Panc1 (cell line): Measurements from ENCODE around the gene AGPAT3. TPM values are rescaled to one million over a fixed set of nuclear protein-coding genes. Genes with fewer than 3 reads are reported as not detected.

Experiments
- ATAC-seq: fragments of 200-7000 bp; cut with Tn5 transposase; 2 replicates; pipeline ENCODE4 v1.9.1; 2020; ENCODE audit warnings: mild to moderate bottlenecking, moderate library complexity
- BruUV-seq: library from RNA; stranded (reverse); fragments of 400-500 nt; replicated peaks from 2 replicates; lab custom pipeline; 2021; lab: Mats Ljungman, UMichigan
- CTCF ChIA-PET: fragments of 300-600 bp; sonication (Branson Sonifier 250); formaldehyde crosslinking; loops from one replicate; lab custom pipeline; 2022; ENCODE audit warnings: antibody characterized with exemption; lab: Charles Lee
- POLR2A ChIA-PET: fragments of 300-600 bp; sonication (Branson Sonifier 250); formaldehyde crosslinking; loops from one replicate; lab custom pipeline; 2022; ENCODE audit warnings: antibody characterized with exemption; lab: Charles Lee
- DNase-seq: peaks from one replicate; pipeline ENCODE4 v3.0.0-alpha.2; 2010; ENCODE audit warnings: low read depth, low spot score
- H3K27ac ChIP-seq: 2 replicates; pipeline ENCODE4 v1.5.1; 2011; ENCODE audit warnings: mild to moderate bottlenecking, low read length, inconsistent platforms
- H3K27me3 ChIP-seq: fragments of 200-500 bp; sonication (Bioruptor generic); 2 replicates; pipeline ENCODE4 v1.6.0; 2014; ENCODE audit warnings: low read length, inconsistent platforms; ENCODE audit not compliant: control insufficient read depth, insufficient read depth
- H3K36me3 ChIP-seq: fragments of 200-500 bp; sonication (Bioruptor generic); 2 replicates; pipeline ENCODE4 v1.5.1; 2014; ENCODE audit warnings: inconsistent platforms, mild to moderate bottlenecking, low read length, moderate library complexity; ENCODE audit not compliant: control insufficient read depth, insufficient read depth
- H3K4me1 ChIP-seq: 2 replicates; pipeline ENCODE4 v1.5.1; 2011; ENCODE audit warnings: inconsistent platforms, mild to moderate bottlenecking, low read length, moderate library complexity; ENCODE audit not compliant: control insufficient read depth, insufficient read depth
- H3K4me3 ChIP-seq, 2 experiments: 2 replicates each; pipeline ENCODE4 v1.5.1; 2011 to 2012; ENCODE audit warnings: low read depth in 2 of 2, low read length in 2 of 2, mild to moderate bottlenecking in 2 of 2, inconsistent platforms in 1 of 2, moderate library complexity in 1 of 2
- H3K9me3 ChIP-seq: fragments of 200-500 bp; sonication (Bioruptor generic); 2 replicates; pipeline ENCODE4 v1.5.1; 2014; ENCODE audit warnings: low read depth, mild to moderate bottlenecking, inconsistent platforms, low read length, moderate library complexity; ENCODE audit not compliant: control insufficient read depth, insufficient read depth
- CTCF ChIP-seq: fragments of 450-650 bp; IDR thresholded peaks from 2 replicates; pipeline ENCODE4 v1.5.1; 2017; ENCODE audit warnings: mild to moderate bottlenecking
- POLR2AphosphoS5 ChIP-seq: IDR thresholded peaks from 2 replicates; pipeline ENCODE4 v1.6.1; 2012; ENCODE audit warnings: mild to moderate bottlenecking, low read depth, low read length, moderate library complexity
- REST ChIP-seq, 2 experiments: IDR thresholded peaks; 2 replicates each; pipeline ENCODE4 v1.6.1; 2011 to 2012; ENCODE audit warnings: low read depth in 2 of 2, control low read depth in 1 of 2, low read length in 1 of 2, mild to moderate bottlenecking in 1 of 2, moderate library complexity in 1 of 2; ENCODE audit not compliant: insufficient read depth in 1 of 2
- SIN3A ChIP-seq: IDR thresholded peaks from 2 replicates; pipeline ENCODE4 v1.6.1; 2012; ENCODE audit warnings: low read depth, mild to moderate bottlenecking, low read length, moderate library complexity, borderline replicate concordance; ENCODE audit not compliant: insufficient read depth
- TCF7L2 ChIP-seq: IDR thresholded peaks from 2 replicates; pipeline ENCODE4 v1.6.1; 2011; ENCODE audit warnings: mild to moderate bottlenecking, low read depth, low read length, inconsistent platforms
- in situ Hi-C: cut with HindIII; loops from 2 replicates; pipeline ENCODE4 v1.10.0; 2016; ENCODE audit warnings: low sequenced_read_pairs, low pct_unique_long_range_greater_than_20kb
- intact Hi-C: fragments of 100-400 bp; cut with micrococcal nuclease; formaldehyde crosslinking; loops from one replicate; pipeline ENCODE4 v1.10.0; 2022; ENCODE audit not compliant: unreplicated experiment
- total RNA-seq: library from RNA; stranded (reverse); gene quantifications from one replicate; pipeline ENCODE4 v1.2.1, GENCODE V29; 2021; ENCODE audit not compliant: unreplicated experiment

AGPAT3 gene
- total RNA-seq, 1 experiment from 2014 or later: 40.1 TPM

GRCh38 chr21:44021064-44021463 is 156.0 kb downstream of the AGPAT3 start:
- Histone ChIP-seq H3K4me1 (peaks cover 2% of the 10 kb centered on the region; the same call in 1 of the 2 replicates), H3K27me3 (no peaks in the 10 kb centered on the region), H3K9me3 (no peaks in the 10 kb centered on the region), H3K27ac (no peak overlapping the region), H3K36me3 (no peaks in the 10 kb centered on the region), H3K4me3 (no peak overlapping the region)
- DNase-seq (no peak), ATAC-seq (peak; percentile 51; the same call in 1 of the 2 replicates)
- ChIA-PET POLR2A (no interaction called here), CTCF (no interaction called here)
- BruUV-seq: no TSS peak
- in situ Hi-C loops (no loop called here), intact Hi-C loops (no loop called here)
- no peak for TF ChIP-seq POLR2AphosphoS5
- no peak for TF ChIP-seq CTCF
- no peak for TF ChIP-seq REST (IDR thresholded peaks at IDR 0.05; ENCODE audit: insufficient read depth in 1 of 2, low read depth in 2 of 2, low read length in 1 of 2)
- TF ChIP-seq SIN3A: no peak
- no peak for TF ChIP-seq TCF7L2

GRCh38 chr21:44024257-44024656 is 159.2 kb downstream of the AGPAT3 start:
- in situ Hi-C loops (no loop called here), intact Hi-C loops (no loop called here)
- H3K36me3 ChIP-seq: no peaks in the 10 kb centered on the region
- no peak for ATAC-seq
- ChIA-PET CTCF (no interaction called here), POLR2A (no interaction called here)
- H3K4me3 ChIP-seq: no peak overlapping the region
- H3K27ac ChIP-seq: no peak overlapping the region
- H3K9me3 ChIP-seq: no peaks in the 10 kb centered on the region
- BruUV-seq: no TSS peak
- DNase-seq: no peak
- H3K27me3 ChIP-seq: no peaks in the 10 kb centered on the region
- no peak for TF ChIP-seq SIN3A
- TF ChIP-seq TCF7L2: no peak
- TF ChIP-seq POLR2AphosphoS5: no peak
- TF ChIP-seq CTCF: no peak
- TF ChIP-seq REST (IDR thresholded peaks at IDR 0.05; ENCODE audit: insufficient read depth in 1 of 2, low read depth in 2 of 2, low read length in 1 of 2): no peak
- H3K4me1 ChIP-seq: no peaks in the 10 kb centered on the region; the same call in 1 of the 2 replicates
